HG03342 (cell line): ENCODE results near the gene DNAAF5.
A peak's percentile ranks its signal among the peaks of the same experiment; 100 is the strongest.
"Not testable (repeated sequence)": the region's sequence is repeated elsewhere in the genome, so short reads cannot be mapped to it uniquely, and the experiment has no call there.

Source experiments
- ATAC-seq: cut with Tn5 transposase; IDR thresholded peaks from one replicate; pipeline ENCODE4 v1.9.1; 2021; ENCODE audit warnings: mild to moderate bottlenecking, moderate library complexity; ENCODE audit not compliant: unreplicated experiment

DNAAF5 gene

GRCh38 chr7:802500-803242 is 76.2 kb downstream of the DNAAF5 start:
- ATAC-seq: no peak

DNA sequence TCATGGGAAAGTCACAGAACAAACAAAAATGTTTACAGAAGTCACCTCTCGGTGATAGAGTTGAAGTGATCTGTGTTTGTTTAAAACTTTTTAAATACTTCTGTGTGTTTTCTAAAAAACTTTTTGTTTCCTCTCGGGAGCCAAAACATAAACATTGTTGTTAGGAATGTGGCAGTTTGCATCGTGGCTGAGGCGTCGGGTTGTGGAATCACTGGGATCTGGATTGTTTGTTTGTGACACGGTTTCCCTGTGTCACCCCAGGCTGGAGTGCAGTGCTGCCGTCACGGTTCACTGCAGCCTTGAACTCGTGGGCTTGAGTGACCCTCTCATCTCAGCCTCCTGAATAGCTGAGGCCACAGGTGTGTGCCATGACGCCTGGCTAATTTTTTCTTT is 76.7 kb downstream of the DNAAF5 start:
- ATAC-seq: no peak

- not testable (repeated sequence) for ATAC-seq
These were observed 77.3 kb downstream of the DNAAF5 start for GRCh38 chr7:803796-804195.

DNA sequence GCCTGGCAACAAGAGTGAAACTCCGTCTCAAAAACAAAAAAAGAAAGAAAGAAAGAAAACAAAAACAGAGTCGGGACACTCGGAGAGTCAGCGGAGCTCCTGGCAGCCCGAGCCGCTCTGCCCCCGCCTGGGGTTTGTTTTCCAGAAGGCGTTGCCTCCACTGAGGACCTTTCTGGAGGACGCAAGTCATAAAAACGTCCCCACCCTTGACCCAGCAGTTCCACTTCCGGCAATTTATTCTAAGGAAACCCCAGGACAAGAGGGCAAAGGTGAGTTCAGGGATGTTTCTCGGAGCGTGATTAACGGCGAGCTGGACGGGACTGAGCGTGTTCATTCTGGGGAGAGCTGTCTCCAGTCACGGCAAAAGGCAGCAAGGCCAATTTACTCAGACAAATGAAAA is 78.8 kb downstream of the DNAAF5 start:
- ATAC-seq: no peak

DNA sequence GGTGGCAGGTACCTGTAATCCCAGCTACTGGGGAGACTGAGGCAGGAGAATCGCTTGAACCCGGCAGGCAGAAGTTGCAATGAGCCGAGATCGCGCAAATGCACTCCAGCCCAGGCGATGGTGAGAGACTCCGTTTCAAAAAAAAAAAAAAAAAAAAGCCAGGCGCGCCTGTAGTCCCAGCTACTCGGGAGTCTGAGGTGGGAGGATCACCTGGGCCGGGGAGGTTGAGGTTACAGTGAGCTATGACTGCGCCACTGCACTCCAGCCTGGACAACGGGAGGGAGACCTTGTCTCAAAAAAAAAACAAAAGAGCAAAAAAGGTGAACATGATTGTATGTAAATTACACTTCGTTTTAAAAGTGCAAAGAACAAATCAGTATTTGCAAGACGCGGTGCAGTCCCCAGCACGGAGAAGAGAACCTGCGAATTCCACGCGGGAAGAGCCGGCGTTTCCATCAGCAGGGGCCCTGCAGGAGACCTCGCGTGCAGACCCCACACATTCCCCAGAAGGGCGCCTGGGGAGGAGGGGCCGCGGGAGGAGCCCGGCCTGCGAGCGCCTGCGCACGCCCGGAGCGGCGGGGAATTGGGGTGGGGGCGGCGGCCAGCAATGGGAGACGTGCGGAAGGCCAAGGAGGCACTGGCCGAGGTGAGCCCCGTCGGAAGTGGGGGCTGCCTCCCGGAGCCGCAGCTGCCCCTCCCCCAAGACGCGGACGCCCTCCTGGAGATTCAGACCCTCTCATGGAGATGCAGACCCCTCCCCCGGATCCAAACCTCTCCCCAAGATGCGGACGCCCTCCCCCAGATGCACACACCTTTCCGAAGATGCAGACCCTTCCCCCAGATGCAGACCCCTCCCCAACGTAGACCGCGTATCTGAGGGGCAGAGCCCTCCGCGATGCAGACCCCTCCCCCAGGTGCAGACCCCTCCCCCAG is 89.1 kb downstream of the DNAAF5 start:
- ATAC-seq: no peak

GRCh38 chr7:816300-816750 is 89.8 kb downstream of the DNAAF5 start:
- peak; percentile 80 for ATAC-seq

- peak; percentile 13 for ATAC-seq
These were observed 90.5 kb downstream of the DNAAF5 start for GRCh38 chr7:816751-817671.

DNA sequence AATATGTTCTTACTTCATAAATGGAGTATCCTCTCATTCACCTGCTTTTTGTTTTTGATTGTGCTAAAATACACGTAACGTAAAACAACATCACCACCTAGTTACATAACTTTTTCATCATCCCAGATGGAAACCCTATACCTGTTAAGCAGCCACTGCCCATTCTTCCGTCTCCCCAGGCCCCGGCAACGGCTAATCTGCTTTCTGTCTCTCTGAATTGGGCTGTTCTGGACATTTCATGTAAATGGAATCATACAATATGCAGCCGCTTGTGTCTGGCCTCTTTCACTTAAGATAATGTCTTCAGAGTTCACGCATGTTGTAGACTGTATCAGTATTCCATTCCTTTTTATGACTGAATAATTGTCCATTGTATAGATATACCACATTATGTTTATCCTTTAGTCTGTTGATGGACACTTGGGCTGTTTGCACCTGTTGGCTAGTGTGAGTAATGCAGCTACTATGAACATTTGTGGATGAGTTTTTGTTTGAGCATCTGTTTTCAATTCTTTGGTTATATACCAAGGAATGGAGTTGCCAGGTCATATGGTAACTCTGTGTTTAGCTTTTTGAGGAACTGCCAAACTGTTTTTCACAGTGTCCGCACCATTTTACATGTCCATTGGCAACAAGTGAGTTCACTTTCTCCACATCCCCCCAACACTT is 91.7 kb downstream of the DNAAF5 start:
- ATAC-seq: no peak

- ATAC-seq: no peak
These were observed 93.8 kb downstream of the DNAAF5 start for GRCh38 chr7:820341-820740.

- ATAC-seq: no peak
These were observed 95.2 kb downstream of the DNAAF5 start for GRCh38 chr7:821688-822087.

DNA sequence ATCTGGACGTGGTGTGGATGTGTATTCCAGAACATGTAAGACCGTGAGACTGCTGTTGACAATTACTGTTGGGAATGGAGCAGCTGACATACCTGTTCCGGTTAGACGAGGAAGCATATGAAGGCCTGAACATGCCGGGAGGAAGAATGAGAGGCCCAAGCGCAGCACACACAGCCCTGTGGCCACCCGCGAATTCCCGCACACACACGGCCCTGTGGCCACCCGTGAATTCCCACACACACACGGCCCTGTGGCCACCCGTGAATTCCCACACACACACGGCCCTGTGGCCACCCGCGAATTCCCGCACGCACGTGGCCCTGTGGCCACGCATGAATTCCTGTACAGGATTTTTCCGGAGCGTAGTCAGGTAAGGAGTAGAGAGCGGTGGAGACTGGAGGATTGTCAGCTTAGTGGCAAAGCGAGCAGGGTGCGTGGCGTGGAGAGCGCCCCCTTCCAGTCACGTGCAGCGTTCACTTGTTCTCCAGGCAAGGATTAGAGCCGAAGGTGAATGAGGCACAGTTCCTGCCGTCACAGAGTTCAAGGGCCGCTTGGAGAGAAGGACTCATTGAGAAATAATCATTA is 96.3 kb downstream of the DNAAF5 start:
- no peak for ATAC-seq

GRCh38 chr7:823649-824048 is 97.2 kb downstream of the DNAAF5 start:
- no peak for ATAC-seq

DNA sequence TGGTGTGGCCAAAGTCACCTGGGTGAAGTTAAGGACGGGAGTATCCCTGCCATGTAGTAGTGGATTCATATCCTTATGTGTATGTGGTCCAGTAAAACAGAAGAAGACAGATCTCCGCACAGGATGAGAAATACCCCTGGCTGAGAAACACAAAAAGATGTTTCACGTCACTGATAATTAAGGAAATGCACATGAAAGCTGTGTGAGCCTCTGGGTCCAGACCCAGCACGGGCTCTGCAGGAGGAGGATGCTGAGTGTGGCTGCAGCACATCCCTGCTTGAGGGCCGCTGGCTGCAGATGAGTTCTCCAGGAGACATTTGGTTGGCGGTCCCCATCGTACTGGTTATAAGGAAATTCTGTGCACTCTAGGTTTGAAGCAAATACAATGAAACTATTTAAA is 97.6 kb downstream of the DNAAF5 start:
- ATAC-seq: no peak

- ATAC-seq: no peak
These were observed 98.2 kb downstream of the DNAAF5 start for GRCh38 chr7:824664-825063.

GRCh38 chr7:825386-825785 is 98.9 kb downstream of the DNAAF5 start:
- no peak for ATAC-seq

GRCh38 chr7:826230-826917 is 99.9 kb downstream of the DNAAF5 start:
- no peak for ATAC-seq

DNA sequence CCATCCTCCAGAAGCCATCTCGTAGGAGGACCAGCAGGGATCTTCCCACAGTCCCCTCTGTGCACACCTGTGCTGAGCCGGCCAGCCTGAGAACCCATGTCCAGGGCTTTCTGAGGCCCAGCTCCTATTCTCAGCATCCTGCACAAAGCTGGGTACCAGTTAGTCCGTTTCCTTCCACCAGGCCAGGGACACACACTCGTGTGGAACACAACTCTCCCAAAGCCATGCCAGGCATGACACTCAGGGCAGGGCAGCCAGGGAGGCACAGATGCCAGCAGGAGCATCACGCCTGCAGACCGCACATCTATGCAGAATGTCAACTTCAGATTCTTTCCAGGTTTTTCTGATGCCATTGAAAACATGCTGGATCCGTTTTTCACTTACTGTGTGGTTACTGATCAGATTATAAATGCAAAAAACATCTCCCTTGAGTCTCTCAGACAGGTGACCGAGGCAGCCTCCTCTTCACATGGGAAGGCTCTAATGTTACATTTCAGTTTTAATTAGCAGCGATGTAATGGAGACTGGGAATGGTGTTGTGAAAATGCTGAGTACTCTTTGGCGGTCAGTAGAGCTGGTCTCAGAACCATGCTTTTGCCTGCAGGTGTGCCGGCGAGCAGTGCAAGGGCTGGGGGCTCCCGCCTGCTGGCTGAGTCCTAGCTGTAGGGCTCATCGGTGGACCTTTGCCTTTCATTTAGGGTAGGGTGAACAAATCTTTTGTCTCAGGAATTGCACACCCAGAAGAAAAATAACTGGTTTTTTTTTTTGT is 102.5 kb downstream of the DNAAF5 start:
- ATAC-seq: no peak

DNA sequence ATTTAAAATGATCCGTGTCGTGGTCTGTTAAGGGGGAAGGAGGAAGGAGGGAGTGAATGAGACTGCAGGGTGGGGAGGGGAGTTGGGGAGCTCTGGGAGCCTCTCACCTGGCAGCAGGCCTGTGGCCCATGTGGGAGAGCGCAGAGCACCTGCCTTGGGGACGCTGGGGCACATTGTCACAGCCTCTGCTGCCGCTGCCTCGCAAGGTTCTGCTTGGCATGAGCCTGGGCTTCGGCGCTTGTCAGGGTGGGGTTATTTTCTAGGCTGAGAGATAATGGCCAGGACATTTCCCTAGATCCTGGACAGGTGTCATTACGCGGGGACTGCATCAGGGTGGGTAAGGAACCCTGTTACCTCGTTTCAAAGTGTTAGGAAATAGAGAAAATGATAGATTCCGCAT is 103.6 kb downstream of the DNAAF5 start:
- no peak for ATAC-seq
